ENCODE measurements around the gene RALGAPA2.

RALGAPA2 gene

DNA sequence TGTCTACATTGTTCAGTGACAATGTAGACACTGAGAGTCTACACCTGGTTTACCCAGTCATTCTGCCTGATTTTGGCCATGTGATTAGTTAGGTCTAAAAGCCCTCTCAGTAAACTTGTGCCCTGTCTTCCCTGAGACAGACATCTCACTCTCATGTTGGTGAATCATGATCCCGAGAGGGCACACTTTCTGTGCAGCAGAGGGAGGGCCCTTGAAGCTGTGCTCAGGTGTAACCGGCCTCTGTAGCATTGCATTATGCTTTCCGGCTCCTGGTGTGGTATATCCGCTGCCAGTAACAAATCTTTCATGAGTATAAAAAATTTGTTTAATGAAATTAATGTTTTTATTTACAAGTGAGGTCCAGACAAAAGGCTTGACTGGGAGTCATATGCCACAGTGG is 85.0 kb downstream of the RALGAPA2 start:
- FAIRE-seq: no peak

DNA sequence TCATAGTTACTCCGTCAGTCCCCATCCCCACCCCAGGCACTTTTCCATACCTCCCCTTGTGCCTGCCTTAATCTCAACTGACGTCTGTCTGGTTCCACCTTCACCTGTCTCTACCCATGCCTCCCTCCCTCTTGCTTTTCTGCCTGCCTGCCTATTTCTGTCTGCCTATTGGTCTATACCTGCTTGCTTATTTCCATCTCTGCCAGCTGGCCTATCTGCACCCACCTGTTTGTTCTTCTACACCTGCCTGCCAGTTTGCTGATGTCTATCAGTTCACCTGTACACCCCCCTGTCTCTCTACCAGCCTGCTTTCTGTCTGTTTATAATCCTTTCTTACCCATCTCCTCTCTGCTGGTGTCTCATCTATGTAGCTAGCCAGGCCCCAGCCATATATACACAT is 87.5 kb downstream of the RALGAPA2 start:
- FAIRE-seq: no peak

DNA sequence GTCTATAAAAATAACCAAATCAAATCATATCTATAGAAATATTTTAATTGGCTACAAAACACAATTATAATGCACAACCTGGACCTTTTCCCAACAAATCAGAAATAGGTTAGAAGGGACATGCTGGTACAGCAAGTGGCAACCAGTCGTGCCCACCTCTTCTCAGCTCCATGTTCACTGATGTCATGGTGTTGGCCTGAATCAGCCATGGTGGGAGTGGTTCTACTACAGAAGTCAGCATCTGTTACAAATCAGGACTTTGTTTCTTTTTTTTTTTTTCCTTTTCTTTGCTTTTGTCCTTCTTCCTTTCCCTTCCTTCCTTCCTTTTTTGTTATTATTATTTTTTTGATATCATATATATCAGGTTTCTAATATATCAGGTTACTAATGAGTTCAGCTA is 91.2 kb downstream of the RALGAPA2 start:
- no peak for FAIRE-seq

DNA sequence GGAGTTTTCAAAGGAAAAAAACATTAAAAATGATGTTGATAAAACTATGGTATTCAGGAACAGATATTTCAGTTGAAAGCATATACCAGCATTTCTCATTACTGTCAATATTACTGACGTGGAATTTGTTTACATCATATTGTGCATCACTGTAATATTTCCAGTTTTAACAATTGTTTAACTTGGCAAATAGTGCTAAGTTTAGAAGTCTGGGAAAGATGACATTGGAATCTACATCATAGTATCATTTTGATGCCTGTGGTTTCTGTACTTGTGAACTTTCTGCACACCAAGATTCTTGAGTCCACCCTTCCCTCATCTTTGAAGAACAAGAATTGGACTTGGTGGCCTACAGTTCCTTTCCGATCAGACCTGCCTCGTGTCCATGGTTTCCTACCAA is 98.1 kb downstream of the RALGAPA2 start:
- no peak for FAIRE-seq

DNA sequence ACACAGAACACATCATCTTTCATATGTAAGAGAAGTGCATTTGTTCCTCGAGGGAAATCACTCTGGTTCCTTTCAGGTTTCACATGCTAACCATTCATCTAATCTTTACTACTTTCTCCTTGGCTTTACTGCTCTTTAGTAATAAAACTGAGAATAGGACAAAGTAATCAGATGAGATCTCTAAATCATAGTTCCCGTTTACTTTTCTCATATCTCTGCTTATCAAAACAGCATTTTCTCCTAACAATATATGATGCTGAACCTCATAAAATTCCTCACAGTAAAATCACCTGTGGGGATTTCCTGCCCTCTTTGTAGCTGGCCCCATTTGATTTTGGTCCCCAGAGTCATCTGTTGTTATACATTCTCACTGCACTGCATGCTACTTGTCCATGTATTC is 100.2 kb downstream of the RALGAPA2 start:
- no peak for FAIRE-seq

DNA sequence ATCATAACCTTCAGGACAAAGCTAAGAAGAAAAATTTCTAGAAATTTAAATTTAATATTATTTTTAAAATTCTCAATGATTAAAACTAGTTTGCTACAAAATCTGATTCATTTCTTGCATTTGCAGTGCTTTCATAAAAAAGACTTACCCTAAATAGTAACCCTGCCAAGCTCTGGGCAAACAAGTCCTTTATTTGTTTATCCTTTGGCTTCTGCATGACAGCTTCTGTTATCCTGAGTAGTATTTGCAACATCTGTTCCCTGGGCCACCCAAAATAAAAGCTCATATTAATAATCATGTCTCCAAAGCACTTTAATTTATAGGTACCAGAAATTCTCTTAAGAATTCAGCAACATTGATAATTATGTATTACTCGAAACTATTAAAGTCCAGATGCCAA is 101.3 kb downstream of the RALGAPA2 start:
- no peak for FAIRE-seq

DNA sequence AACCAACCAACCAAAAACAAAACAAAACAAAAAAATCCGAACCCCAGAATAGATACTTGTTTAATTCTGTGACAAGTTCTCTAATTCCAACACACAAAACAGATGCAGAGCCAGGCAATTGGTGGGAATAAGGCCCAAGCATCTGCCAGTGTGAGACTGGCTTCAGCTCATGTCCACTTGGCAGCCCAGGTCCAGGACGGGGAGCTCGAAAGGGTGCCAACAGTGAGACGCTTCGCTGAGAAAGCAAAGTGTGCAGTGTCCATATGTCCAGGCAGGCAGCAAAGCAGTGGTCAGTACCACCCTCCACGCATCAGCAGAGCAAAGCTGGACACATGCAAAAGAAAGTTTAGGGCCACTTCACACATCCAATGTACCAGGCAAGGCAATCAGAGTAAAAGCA is 102.9 kb downstream of the RALGAPA2 start:
- no peak for FAIRE-seq

DNA sequence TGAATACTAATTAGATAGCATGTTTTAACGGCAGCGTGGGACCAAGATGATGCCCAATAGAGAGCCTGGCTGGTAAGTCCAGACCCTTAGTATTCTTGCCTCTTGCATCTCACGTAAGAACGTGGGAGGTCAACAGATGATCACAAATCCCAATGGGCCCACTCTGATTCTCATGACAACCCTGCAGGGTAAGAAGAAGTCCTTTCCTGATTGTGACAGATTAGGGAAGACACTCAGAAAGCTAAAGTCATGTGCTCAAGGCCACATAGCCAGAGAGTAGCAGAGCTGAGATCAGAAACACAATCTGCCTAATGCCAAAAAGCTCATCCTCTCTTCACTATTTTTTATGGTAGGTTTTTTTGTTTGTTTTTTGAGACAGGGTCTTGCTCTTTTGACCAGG is 103.8 kb downstream of the RALGAPA2 start:
- no peak for FAIRE-seq

DNA sequence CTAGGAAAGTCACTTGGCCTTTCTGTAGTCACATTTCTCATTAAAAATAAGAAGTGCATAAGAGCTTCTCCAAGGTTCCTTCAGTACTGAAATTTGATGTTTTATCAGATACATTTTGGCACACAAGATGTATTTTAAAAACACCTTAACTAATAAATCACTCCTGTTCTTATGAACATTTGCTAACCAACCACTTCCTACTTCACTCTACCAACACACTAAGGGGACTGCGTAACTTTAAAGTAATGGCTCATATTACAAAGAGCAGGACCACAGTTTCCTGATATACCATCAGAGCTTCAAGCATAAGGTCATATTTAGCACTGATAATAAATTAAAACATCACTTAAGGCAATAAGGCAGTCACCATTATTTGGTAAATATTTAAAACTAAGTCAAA is 104.4 kb downstream of the RALGAPA2 start:
- no peak for FAIRE-seq

DNA sequence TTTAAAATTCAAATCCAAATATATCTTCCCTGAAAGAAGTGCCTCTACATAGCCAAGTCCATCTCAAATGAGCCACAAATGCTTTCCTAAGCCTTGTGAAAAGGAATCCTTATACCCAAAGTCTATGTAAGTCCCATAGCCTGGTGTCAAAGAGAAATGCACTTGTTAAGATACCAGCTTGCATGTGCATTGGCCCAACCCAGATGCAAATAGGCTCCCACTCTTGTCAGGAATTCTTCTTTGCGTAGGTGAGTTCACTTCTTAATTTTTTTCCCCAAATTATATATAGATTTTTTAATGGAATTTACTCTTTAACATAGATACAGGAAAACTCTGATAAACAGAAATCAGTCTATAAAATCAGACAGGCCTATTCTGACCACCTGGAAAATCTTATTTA is 105.6 kb downstream of the RALGAPA2 start:
- FAIRE-seq: no peak

DNA sequence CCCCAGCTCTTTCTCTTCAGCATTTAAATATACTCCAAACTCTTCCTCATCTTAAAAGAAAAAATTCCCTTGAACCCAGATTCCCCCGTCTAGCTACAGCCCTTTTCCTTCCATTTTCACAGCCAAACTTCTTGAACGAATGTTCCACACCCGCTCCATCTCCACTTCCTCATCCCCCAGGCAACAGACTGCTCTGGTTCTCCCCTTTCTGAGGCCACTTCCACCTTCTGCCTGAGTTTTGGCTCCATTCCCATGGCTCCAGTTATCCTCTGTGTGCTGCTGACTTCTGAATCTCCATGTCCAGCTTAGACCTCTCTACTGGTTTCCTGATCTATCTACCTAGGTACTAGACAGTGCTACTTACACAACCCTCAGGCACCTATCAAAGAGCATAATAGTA is 106.4 kb downstream of the RALGAPA2 start:
- FAIRE-seq: no peak

DNA sequence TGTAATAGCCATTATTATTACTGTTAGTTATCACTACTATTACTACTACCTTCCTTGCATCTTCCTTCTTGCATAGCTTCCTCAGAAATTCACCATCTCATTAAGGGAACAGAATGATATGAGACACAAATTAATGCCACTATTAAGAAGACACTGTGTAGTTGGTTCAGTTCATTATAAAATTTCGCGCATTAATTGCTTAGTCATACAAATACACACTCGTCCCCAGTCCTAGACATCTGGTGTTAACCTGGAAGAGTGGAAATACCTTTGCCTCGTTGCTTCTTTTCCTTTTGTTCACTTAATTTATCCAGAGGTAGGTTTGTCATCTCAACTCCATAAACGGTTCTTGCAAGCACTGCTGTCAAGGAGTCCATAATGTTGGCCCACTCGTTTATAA is 107.5 kb downstream of the RALGAPA2 start:
- FAIRE-seq: no peak

DNA sequence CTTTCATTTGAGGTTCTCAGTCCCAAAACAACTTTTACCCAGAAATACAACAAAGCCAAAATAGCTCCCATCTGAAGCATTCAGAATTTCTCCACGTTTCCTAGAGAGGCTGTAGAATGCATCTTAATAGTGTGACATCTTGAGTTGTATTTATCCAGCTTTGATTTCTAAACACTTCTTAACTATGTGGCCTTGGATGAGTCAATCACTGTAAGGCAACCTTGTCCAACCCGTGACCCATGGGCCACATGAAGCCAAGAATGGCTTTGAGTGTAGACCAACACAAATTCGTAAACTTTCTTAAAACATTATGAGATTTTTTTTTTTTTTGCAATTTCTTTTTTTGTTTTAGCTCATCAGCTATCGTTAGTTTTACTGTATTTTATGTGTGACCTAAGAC is 108.1 kb downstream of the RALGAPA2 start:
- no peak for FAIRE-seq

DNA sequence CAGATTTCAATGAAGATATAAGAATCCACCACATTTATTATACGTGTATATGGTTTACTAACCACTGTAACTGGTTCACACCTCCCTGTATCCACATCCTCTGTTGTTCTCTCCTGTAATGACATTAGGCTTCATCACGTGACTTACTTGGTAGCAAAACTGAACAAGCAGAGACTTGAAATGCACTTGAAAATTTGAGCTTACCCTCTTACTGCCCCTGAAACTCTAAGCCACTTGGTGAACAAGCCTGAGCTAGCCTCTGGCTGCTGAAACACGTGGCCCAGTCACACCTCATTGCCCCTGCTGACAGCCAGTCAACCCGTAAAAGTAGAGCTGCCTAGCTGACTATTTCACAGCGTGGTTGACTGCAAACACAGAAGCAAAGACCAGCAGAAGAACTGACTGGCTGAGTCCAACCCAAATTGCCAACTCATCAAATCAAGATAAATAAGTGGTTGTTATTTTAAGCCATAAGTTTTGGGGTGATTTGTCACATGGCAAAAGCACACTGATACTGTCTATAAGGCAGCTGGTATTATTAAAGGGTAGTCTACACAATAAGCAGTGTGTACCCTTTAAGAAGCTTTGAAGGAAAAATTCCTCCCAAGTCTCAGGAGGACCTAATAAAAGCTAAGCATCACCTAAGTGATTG is 109.0 kb downstream of the RALGAPA2 start:
- FAIRE-seq: no peak

DNA sequence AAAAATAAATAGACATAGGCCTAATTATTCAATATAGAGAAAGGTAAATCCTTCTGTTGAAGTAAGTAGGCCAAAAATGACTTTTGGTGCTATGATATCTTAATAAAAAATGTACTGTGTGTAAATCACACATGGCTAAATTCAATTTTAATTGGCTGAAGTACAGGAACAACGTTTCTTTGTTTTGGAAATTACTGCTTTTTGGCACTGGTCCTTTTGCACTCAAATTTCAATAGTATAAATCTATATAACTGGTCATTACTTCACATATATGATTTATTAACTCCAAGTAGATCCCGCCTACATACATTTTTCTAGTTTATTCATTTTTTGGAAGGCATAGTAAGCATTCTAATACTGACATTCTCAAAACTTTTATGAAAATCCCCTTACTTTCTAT is 114.5 kb downstream of the RALGAPA2 start:
- no peak for FAIRE-seq

DNA sequence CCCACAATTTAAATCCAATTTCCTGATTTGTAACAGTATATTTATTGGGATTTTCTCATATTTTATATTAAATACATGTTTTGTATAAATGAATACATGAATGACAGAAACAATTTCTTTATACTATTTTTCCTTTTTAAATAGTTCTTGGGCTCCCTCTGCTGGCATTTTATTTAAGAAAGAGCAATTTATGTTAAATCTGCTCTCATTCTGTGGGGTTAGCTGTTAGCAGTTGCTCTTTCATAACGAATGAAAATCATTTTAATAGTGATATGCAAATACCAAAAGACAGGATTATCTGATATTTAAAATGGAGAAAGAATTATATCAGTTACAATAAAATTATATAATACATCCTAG is 118.3 kb downstream of the RALGAPA2 start:
- FAIRE-seq: peak; percentile 83

DNA sequence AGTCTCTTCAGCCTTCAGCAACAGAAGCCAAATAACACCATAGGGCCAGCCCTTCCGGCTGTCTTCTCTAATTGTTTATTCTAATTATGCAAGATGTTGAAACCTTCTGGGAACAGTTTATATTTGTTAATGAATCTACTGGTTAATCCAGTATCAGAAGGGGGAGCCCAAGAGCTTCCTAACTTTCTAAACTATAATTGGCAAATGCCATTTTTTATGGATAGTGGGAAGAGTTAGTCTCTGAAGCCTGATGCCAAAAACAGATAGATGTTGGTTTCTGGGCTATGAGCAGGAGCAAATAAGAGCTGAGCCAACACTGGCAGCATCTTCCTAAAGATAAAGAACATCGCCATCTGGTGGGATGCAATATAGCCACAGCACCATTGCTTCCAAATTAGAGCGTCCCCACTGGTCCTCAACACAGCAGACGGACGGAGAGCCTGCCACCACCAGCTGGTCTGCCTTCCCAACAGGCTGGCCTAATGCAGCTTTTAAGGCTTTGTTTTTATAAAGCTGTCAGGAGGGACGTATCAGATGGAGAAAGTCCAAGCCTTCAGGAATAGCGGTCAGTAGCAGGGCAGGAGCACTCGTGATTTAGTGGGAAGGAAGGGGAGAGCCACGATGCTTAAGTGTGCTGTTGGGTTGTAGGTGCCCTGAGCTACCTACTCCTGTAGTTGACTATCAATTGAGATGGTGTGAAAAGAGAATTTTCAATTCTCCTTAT is 118.8 kb downstream of the RALGAPA2 start:
- FAIRE-seq: no peak

DNA sequence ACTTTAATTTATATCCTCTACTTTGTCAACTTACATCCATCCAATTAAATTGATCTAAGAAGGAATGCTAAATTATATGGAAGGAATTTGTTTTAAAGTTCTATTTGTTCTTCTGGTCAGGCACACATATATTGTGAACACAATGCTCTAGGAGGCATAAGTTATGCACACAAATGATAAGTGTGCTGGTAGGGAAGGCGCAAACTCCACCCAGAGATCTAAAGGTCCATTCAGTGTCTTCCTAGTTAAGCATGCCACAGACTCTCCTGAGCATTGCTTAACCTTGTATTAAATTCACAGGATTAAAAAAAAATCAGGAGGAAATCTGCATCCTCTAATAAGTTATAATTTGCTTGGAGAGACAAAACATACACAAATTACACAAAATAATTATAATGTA is 127.3 kb downstream of the RALGAPA2 start:
- FAIRE-seq: no peak

DNA sequence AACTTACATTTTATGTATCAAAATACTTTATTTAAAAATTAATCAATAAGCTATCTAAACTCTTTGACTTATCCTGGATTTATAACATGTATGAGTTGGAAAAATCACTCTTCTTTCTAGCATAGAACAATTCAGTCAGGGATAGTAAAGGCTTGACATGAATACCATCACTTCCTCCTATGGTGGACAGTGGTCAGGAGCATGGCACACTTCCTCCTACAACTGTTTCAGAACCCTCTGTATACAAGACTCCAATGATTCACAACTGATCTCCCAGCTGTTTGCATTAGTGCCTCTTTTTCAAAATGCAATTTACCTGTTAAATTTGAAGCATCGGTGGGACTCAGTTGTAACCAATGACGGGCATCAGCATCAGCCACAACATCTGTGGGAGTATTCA is 129.7 kb downstream of the RALGAPA2 start:
- FAIRE-seq: no peak

DNA sequence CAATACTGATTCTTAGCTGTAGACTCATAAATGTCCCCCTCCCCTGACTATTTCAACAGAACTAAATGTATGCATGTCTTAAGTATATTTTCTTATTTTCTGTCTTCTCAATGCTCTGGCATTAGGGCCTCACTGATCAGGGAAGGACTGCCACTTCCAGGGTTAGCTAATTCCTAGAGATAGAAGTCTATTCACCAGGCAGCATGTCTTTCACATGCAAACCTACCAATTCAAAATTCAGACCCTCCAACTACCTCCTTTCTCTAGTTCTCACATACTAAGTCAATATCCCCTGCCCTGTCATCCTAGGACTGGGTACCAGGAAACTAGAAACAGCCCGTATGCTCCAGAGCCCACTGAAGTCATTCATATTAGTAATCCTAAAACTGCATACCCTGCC is 132.3 kb downstream of the RALGAPA2 start:
- no peak for FAIRE-seq

DNA sequence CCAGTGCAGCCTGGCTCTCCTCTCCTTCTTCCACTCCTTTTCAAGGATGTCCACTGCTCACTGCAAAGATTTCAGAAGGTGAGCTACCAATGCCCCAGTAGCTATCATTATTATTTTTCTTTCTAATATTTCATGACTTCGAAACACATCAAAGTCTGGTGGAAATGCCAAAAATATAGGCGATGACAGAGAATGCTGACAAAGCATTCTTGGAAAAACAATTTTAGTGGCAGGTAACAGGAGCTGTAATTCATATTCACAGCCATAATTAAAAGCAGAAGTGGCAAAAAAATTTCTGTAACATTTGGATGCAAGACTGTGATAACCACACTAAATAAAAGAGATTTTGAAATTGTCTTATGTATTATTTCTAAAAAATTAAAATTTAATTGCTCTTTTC is 133.6 kb downstream of the RALGAPA2 start:
- no peak for FAIRE-seq

DNA sequence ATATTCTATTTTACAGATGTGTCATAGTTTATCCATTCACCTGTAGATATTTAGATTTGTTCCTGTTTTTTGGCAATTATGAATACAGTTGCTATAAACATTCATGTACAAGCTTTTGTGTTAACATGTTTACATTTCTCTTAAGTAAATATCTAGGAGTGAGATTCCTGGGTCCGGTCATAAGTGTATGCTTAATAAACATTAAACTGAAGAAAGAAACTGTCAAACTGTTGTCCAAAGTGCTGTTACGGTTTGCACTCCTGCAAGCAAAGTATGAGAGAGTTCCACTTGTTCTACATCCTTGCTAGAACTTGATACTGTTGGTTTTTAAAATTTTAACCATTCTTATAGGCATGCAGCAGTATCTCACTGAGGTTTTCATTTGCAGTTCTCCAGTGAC is 138.6 kb downstream of the RALGAPA2 start:
- no peak for FAIRE-seq

DNA sequence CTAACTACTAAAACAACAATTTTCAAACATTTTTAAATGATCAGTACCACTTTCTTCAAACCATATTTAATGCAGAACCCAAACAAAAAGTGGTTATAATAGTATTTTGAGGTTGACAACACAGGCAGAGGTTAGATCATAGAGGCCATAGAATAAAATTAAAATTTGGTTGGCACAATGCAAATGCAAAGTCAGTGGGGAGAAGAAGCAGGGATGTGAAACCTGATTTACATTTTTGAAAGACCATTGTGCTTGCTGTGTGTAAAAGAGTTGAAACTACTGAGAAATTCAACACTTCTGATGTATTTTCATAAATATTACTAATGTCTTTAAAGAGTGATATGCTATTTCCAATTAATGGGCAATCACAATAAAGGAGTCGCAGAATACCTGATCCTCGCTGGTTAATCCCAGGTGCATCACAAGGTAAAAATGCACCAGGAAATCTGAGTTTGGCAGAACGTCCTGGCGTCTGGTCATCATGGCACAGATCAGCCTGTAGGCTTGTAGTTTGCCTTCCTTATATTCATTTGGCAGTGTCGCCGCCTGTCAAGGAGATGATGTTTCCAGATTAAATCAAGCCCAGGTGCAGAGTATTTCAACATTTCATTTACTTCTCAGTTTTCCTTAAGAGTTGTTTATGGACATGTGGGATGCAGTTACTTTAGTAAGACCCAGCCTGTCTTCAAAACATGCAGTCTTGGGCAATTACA is 141.2 kb downstream of the RALGAPA2 start:
- FAIRE-seq: no peak

DNA sequence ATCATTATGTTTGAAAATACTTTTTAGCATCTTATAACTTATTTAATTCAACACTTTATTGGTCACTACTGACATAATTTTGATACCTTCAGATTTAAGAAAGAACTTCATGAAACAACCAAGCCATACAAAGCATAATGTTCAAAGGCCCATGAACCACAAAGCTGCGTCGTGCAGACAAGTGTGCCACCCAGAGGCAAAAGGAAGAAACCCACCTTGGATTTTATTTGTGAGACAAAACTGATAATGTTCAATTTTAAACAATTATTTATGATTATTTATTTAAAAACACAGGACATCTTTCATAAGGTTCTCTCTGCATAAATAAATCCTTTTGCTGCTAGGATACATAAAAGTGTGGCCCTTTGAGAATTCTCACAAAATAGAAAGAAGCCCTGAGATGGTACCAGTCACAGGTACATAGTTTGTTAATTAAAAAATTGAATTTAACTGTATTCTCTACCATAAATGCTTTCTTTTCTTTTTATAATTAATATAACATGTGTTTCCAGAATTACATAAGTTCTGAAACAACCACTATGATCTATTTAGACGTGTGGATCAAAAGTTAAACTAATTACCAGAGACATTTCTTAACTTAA is 143.7 kb downstream of the RALGAPA2 start:
- FAIRE-seq: peak; percentile 95

Data from G401.6 (cell line).